DOHH2 (cell line): Measurements from ENCODE around the gene EFCAB12.

Source experiments
- EZH2phosphoT487 ChIP-seq: fragments of 200-600 bp; sonication (generic); IDR thresholded peaks from 2 replicates; pipeline ENCODE4 v1.6.1; 2017; ENCODE audit warnings: borderline replicate concordance, mild to moderate bottlenecking, antibody characterized with exemption, low read length, moderate library complexity, mixed read lengths
- TF ChIP-seq, protein P1 (sequence below): fragments of 200-600 bp; sonication (generic); IDR thresholded peaks from one replicate; pipeline ENCODE4 v1.5.1; 2014; ENCODE audit warnings: antibody characterized with exemption, mild to moderate bottlenecking, low read depth, low read length; ENCODE audit not compliant: poor library complexity, severe bottlenecking

DNA sequence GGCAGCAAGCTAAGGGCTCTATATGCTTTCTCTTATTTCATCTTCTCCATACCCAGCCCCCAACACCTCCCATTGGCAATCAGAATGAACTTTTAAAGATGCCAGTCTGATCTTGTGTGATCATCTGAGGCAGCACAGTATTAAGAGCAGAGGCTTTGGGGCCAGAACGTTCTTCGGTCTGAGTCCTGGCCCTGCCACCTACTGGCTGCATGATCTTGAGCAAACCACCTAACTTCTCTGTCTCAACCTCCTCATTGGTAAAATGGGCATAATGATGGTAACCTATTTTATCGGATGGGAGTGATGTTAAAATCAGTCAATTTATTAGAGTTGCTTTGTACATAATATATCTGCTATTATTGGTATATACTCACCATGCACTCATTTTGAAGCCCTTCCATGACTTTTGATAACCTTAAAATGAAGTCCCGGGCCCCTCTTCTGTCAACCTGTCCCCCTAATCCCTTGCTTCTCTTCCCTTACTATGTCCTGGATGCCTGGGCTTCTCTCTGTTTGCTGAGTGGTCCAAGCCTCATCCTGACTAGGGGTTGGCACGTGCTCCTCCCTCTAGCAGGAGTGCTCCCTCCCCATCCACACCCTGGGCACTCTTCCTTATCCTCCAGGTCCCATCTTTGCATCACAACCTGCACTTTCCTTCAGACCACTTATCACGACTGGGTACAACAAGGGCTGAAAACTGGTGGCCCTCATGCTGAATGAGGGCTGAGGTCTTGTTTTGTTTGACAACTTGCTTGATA is 6.3 kb downstream of the EFCAB12 start:
- TF ChIP-seq, protein P1, sequence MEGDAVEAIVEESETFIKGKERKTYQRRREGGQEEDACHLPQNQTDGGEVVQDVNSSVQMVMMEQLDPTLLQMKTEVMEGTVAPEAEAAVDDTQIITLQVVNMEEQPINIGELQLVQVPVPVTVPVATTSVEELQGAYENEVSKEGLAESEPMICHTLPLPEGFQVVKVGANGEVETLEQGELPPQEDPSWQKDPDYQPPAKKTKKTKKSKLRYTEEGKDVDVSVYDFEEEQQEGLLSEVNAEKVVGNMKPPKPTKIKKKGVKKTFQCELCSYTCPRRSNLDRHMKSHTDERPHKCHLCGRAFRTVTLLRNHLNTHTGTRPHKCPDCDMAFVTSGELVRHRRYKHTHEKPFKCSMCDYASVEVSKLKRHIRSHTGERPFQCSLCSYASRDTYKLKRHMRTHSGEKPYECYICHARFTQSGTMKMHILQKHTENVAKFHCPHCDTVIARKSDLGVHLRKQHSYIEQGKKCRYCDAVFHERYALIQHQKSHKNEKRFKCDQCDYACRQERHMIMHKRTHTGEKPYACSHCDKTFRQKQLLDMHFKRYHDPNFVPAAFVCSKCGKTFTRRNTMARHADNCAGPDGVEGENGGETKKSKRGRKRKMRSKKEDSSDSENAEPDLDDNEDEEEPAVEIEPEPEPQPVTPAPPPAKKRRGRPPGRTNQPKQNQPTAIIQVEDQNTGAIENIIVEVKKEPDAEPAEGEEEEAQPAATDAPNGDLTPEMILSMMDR, result no peak
- TF ChIP-seq EZH2phosphoT487, result no peak
